Retinal pigment epithelial cell (primary cell): Measurements from ENCODE around the gene VPS50.

ENCODE experiments used
- DNase-seq: peaks from one replicate; pipeline ENCODE4 v3.0.0-alpha.2; 2010; ENCODE audit warnings: low read depth
- H3K4me3 ChIP-seq: 2 replicates; pipeline ENCODE4 v1.5.1; 2011; ENCODE audit warnings: mild to moderate bottlenecking, low read length, control low read depth, moderate library complexity
- TF ChIP-seq, protein P1 (sequence below): conservative IDR thresholded peaks from 2 replicates; pipeline ENCODE4 v1.5.1; 2011; ENCODE audit warnings: low read depth, low read length, control low read depth, inconsistent platforms

VPS50 gene

DNA sequence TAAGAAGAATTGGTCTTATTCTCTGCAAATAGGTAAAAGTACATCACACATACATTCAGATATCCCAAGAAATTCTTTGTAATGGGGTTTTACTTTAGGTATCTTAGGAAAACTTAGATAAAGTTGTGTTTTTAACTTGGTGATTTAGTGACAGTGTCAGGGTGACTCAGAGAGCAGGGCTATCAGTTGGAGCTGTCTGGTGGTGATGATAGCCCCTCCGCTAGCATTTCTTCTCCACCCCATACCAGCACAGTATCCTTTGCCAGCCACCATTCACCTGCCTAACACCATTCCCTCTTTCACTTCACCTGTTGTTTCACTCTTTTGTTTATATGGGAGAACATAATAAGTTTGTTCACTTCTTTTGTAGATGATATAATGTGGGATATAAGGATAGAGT is 30.4 kb downstream of the VPS50 start:
- TF ChIP-seq, protein P1, sequence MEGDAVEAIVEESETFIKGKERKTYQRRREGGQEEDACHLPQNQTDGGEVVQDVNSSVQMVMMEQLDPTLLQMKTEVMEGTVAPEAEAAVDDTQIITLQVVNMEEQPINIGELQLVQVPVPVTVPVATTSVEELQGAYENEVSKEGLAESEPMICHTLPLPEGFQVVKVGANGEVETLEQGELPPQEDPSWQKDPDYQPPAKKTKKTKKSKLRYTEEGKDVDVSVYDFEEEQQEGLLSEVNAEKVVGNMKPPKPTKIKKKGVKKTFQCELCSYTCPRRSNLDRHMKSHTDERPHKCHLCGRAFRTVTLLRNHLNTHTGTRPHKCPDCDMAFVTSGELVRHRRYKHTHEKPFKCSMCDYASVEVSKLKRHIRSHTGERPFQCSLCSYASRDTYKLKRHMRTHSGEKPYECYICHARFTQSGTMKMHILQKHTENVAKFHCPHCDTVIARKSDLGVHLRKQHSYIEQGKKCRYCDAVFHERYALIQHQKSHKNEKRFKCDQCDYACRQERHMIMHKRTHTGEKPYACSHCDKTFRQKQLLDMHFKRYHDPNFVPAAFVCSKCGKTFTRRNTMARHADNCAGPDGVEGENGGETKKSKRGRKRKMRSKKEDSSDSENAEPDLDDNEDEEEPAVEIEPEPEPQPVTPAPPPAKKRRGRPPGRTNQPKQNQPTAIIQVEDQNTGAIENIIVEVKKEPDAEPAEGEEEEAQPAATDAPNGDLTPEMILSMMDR, result no peak
- no peak for DNase-seq
- no peak overlapping the region for H3K4me3 ChIP-seq

DNA sequence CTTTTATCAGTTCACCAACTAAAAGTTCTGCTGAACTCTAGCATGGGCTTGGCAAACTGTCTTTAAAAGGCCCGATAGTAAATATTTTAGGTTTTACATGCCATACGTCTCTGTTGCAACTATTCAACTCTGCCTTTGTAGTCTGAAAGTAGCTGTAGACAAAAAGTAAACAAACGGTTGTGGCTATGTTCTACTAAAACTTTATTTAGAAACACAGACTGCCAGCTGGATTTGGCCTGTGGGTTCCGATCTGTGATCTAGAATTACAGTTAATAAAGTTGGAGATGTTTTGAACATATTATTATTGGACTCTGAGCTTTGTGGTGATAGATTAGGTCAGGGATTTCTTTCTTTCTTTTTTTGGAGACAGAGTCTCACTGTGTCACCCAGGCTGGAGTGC is 33.1 kb downstream of the VPS50 start:
- TF ChIP-seq, protein P1, result no peak
- no peak for DNase-seq
- no peak overlapping the region for H3K4me3 ChIP-seq

DNA sequence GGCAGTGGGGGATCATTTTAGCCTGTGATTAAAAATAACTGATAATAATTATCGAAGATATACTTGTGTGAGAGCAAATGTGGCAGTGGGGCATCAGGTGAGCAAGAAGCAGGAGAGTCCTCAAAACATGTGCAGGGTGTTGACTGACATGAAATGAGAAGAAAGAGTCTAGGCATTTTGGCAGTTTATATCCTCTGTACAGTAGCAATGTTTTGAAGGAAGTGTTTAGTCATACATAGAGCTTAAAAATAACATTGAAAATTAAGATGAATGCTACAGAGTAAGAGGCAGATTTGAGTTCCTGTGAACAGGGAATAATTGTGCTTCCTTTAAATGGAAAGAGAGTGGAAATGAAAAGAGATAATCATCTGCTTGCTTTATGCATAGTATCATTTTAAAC is 47.4 kb downstream of the VPS50 start:
- DNase-seq, result no peak
- no peak overlapping the region for H3K4me3 ChIP-seq
- TF ChIP-seq, protein P1, result no peak

DNA sequence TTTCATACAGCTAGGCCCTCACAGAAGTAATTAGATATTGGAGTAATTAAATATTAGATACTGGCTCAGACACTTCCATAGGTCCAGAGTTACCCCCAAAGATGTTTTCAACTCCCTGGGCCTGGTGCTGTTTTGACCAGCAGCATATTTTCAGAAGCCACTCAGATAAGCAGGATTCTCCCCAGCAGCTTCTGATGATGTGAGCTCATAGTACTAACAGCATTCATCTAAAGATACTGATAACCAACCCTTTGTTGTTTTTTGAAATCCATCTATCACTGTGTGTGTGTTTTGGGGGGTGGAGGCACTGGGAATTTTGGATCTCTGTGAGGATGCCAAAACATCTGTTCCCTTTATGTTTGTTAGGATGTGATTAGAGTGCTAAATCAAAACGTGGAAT is 52.7 kb downstream of the VPS50 start:
- DNase-seq, result no peak
- TF ChIP-seq, protein P1, result no peak
- H3K4me3 ChIP-seq, result no peak overlapping the region

DNA sequence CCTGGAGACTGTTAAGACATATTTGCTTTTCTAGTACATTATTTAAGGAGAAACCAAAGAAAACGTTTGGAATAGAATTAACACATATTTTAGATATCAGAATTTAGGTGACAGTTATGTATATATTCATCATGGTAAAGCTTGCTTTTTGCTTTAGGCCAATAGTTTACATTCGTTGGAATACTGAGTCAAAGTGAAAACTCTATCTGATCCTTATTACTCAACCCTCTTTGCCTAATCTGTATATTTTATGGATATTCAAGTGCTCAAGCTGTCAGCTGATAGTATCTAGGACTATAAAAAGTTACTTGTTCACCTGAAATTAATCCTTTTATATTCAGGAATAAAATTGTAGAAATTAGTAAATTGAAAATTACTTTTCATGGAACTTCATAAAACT is 61.1 kb downstream of the VPS50 start:
- TF ChIP-seq, protein P1, result no peak
- DNase-seq, result no peak
- no peak overlapping the region for H3K4me3 ChIP-seq

DNA sequence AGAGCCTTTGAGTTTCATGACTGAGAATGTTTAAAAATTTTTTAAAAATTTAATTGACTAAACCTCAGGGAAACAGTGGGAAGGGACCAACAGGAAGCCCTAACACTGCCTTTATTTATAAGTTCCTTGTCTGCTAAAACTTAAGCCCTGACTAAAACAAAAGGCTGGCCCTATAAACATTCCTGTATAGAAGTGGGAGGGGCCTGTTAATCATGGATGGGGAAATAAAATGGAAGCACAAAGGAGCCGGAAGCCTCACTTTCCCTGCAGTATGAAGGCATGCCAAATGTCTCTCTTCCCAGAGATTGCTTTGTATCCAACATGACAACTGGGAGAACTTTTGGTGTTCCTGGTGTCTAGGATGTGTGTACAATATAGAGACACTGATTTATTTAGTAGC is 66.0 kb downstream of the VPS50 start:
- DNase-seq, result no peak
- TF ChIP-seq, protein P1, result no peak
- H3K4me3 ChIP-seq, result no peak overlapping the region

DNA sequence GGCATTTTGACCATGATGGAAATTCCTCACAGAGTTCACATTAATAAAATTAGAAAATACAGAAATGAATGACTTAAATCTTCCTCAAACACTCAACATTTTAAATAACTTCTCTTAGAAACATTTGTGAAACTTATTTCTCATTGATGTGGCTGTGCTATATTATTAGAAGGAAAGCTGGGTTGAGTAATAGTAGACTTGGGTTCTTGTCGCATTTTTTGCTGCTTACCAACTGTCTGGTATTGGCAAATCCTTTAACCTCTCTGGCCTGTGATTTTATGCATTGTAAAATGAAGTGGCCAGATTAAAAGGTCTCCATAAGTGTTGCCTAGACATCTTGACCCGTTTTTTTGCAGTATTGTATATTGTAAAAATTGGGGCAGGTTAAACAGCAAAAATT is 66.5 kb downstream of the VPS50 start:
- TF ChIP-seq, protein P1, result no peak
- no peak for DNase-seq
- H3K4me3 ChIP-seq, result no peak overlapping the region
